HG03039 (cell line): ENCODE data around the gene RPA3.

Experiments used
- ATAC-seq: cut with Tn5 transposase; IDR thresholded peaks from one replicate; pipeline ENCODE4 v1.9.1; 2021; ENCODE audit warnings: mild to moderate bottlenecking, moderate library complexity; ENCODE audit not compliant: unreplicated experiment

The RPA3 gene

DNA sequence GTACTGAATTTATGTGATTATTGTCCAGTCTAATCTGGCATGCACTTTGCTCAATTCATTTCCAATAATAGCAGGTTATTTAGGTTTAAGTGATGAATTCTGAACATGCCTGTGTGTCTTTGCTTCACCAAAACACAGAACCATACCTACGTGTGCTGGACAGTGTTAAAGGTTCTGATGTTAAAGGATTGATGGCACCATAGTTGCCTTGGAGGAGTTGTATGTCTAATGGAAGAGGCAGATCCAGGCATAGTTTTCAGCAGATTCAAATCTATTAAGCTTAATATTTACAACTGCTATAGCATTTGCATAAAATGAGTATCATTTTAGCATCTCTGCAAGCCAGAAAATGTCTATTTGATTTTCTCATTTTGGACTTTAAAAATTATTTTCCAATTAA lies 105.9 kb downstream of the RPA3 start:
- no peak for ATAC-seq

DNA sequence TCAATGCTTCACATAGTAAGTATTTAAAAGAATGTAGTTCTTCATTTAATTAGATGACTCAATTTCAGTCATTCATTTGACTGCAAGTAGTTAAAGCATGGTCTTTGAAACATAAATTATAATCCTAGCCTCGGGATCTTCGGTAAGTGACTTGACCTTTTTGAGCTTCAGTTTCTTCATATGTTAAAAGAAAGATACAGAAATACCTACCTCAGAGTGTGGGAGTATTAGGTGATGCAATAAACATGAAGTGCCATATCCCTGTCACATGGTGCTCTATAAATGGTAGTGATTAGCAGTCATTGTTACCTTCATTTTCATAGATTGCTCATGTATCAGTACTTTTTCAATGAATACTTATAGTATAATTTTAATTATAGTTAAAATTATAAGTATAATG lies 109.1 kb downstream of the RPA3 start:
- ATAC-seq = no peak

DNA sequence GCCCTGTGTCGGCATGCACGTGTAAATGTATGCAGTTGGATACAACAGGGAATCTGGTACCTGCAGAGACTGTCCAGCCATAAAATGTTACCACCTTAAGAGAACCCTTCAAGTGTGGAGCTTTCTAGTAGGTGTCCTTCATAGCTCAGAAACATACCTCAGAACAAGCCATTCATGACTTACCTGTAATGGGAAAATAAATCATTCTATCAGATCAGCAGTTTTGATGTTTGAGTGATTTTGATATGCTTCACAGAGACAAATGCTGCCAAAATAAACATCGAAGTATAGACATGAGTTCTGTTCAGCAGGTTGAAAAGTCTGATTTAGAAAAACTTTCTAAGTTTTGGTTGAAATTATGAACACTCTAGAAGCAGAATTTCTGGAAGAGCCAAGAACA lies 111.4 kb downstream of the RPA3 start:
- ATAC-seq = no peak

DNA sequence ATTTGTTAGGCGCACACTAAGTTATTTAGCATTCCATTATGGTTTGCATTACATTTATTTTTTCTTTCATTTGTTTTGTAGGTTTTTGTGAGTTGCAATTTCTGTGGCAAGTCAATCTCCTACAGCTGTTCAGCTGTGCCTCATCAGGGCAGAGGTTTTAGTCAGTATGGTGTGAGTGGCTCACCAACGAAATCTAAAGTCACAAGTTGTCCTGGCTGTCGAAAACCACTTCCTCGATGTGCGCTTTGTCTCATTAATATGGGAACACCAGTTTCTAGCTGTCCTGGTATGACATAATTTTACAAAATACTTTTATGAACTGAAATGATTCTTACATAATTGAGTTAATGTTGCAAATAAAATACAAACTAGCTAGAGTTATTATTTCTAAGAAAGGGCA lies 122.2 kb downstream of the RPA3 start:
- ATAC-seq = no peak

DNA sequence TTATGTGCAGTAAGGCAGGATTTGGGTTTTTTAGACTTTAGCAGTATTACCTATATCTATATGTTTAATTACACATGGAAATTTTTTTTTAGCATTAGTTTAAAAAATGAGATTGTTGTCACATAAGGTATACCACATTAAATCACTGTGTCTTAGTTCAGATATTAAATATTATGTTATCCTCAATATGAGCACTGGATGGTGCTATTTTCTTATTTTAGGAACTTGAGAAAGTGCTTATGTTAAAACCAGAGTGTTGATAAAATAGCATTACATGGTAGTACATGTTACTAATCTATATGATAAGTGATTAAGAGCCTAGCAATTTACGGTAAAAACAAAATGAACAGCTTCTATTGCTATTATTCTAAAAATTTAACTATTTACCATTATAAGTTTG lies 123.0 kb downstream of the RPA3 start:
- no peak for ATAC-seq
